ENCODE results near the gene ALG3.
A peak's percentile ranks its signal among the peaks of the same experiment; 100 is the strongest.
"Not testable (repeated sequence)": the region's sequence is repeated elsewhere in the genome, so short reads cannot be mapped to it uniquely, and the experiment has no call there.

Gene ALG3

DNA sequence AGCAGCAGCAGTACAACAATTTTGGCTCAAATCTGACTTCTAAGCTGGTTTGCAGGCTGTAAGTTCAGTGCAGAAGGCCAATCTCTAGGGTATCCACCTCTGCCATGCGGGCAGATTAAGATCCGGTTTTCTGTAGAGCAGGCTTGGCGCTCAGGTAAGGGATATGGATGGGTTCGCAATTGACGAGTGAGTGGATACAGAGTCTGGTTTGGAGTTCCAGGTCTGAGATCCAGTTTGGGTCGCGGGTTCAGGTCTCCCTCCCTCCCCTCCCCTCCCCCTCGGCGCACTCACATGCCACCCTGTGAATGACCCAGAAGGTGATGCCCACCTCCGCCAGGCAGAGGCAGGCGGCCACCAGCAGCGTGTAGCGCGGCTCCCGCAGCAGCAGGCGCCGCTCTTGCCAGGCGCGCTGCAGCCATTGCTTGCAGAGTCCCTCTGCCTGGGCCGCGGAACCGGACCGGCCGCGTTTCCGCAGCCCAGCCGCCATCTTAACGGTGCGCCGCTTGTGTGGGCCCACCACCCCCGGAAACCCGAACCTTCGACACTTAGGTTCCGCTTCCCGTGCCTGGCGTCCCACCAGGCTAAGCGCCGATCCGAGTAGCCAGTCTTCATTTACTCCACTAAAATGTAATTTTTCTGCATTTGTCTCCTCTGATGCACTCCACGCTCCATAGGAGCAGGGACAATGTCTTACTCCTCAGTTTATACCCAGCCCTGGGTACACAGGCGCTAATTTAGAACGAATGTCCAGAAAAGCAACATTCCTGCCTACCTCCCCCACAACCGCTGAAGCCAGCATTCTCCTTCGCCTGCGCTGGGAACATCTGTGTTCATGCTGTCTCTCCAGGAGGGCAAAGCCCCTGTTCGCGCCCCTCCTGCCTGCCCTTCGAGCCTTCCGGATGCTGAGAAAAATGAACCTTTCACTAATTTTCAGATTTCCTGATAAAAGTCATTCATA lies at the start of gene ALG3:
Gene ALG3 (minus strand): TSS at position 509 of the 958 bp plus-strand sequence. CDS start 22 bp downstream, at position 487.
- peak in 13 of 14 donors; percentile 10 to 85 (median 69) for DNase-seq

DNA sequence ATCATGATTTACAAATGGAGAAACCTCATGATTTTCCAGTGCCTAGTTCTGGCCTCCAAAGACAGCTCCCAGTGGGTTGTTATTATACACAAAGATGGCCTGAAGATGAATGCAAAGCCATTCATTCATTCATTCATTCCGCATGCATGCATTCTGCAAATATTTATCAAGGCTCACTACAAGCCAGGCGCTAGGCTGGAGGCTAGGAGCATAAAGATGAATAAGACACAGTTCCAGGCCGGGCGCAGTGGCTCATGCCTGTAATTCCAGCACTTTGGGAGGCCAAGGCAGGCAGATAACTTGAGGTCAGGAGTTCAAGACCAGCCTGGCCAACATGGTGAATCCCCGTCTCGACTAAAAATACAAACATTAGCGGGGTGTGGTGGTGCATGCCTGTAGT lies 47.9 kb upstream of the ALG3 start:
- no peak for DNase-seq

DNA sequence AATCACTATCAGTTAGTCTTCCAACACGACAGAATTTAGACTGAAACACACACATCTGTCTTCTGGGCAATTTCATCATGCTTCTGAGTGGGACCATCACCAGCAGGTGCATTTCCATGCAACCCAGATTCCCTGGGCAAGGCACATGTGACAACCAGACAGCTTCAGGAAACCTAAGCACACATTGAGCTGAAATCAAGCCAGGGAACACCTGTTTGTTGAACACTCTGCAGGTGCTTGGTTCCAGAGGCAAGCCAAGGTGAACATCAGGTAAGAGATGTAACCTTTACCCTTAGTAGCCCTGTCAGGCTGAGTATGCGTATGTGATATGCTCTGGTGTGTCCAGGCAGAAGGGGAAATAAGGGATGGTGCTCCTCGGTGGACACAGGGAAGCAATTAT lies 47.0 kb upstream of the ALG3 start:
- DNase-seq = no peak

DNA sequence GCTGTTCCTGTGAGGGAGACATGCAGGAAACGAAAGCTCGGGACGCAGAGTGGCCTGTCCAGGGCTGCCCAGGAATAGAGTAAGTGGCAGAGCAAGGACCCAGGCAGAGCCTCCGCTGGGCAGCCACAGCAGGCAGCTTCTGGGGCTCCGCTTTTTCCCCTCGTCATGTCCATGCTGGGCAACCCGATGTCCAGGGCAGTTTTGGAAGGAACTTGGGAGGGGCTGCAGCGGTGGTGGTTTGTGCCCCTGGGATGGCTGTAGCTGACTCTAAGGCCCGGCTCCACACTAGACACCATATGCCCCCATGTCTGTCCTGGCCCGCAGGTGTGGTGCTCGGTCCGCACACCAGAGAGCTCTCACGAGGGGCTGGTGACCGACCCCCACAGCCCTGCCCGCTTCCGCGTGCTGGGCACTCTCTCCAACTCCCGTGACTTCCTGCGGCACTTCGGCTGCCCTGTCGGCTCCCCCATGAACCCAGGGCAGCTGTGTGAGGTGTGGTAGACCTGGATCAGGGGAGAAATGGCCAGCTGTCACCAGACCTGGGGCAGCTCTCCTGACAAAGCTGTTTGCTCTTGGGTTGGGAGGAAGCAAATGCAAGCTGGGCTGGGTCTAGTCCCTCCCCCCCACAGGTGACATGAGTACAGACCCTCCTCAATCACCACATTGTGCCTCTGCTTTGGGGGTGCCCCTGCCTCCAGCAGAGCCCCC lies 43.1 kb upstream of the ALG3 start:
- no peak for DNase-seq

DNA sequence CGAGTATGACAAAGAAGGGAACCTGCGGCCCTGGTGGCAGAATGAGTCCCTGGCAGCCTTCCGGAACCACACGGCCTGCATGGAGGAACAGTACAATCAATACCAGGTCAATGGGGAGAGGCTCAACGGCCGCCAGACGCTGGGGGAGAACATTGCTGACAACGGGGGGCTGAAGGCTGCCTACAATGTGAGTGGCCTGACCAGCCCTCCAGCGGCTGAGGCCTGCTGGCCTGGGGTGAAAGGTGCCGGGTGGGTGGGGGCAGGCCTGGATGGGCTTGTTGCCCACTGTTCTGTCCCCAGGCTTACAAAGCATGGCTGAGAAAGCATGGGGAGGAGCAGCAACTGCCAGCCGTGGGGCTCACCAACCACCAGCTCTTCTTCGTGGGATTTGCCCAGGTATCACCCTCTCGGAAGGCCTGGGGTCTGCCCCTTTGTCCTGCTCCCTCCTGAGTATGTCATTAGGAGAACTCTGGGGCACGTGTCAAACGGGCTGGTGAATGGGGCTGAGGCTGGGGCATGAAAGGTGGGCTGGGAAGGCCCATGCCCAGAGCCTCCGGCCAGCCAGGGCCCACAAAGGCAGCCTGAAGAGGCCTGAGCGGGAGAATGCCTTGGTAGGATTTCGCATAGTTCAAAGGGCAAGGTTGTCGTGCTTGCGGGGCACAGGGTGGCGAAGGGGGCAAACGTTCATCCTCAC lies 42.4 kb upstream of the ALG3 start:
- no peak for DNase-seq

DNA sequence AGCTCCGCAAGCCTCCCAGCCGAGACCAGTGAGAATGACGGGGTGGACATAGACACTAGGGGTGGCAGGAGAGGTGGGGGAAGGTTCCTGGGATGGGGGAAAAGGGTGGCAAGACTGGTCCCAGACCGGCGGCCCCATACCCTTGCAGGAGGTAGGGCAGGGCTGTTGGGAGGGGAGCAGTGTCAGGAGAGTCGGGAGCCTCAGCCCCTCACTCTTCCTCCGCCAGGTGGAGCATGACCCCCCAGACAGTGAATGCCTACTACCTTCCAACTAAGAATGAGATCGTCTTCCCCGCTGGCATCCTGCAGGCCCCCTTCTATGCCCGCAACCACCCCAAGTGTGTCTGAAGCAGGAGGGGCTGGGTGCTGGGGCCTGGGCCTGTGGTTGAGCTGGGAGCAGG lies 41.6 kb upstream of the ALG3 start:
- DNase-seq = no peak

DNA sequence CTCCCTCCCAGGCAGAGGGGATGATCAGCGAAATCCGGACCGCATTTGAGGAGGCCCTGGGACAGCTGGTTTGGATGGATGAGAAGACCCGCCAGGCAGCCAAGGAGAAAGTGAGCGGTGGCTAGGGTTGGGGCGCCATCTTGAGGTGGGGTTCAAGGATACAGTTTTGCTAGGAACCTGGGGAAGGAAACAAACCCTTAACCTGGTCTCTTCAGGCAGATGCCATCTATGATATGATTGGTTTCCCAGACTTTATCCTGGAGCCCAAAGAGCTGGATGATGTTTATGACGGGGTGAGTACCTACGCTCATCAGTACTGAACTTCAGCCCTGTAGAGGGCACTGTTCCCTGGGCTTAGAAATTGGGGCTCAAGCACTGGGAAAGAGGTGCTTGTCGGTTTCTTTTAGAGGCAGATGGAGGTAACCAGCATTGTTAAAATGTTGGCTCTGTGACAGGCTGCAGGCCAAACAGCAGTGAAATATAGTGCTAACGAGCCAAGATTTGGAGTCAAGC lies 40.7 kb upstream of the ALG3 start:
- DNase-seq = peak in 8 of 14 donors; percentile 3 to 39 (median 20)

DNA sequence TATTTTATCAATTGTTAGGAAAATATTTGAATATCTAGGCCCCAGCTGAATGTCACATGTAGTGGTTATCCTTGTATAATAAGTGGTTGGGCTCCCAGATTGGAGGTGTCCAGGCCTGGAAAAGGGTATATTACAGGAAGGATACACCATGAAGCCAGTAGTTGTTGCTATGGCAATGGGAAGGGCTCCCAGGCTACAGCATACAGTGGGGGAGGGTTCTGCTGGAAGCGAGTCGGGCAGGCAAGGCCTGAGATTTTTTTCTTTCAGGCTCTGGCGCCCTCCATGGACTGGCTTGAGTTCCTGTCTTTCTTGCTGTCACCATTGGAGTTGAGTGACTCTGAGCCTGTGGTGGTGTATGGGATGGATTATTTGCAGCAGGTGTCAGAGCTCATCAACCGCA lies 35.9 kb upstream of the ALG3 start:
- peak in 10 of 14 donors; percentile 7 to 79 (median 32) for DNase-seq

DNA sequence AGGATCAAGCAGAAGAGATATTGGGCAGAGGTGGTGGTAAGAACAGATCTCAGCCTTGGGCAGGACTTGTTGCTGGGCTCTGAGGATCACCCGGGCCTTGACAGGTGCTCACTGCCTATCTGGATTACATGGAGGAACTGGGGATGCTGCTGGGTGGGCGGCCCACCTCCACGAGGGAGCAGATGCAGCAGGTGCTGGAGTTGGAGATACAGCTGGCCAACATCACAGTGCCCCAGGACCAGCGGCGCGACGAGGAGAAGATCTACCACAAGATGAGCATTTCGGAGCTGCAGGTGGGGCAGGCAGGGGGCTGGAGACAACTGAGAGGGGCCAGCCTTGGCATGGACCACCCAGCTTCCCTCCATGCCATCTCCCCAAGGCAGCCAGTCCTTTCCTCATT lies 34.9 kb upstream of the ALG3 start:
- DNase-seq = no peak

DNA sequence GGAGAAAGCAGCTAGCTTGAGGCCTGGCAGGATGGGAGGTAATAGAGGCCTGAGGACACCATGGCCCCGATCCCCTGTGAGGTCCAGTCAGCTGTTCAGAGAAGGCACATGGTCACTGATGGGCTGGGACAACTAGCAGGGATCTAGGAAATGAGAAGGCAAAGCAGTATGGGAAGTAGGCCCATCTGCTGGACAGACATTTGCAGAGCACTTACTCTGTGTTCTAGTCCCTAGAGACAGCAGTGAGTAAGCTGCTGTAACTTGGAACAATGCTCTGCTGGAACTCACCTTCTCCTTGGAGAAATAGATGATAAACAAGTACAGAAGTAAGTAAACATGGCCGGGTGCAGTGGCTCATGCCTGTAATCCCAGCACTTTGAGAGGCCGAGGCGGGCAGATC lies 34.2 kb upstream of the ALG3 start:
- no peak for DNase-seq

DNA sequence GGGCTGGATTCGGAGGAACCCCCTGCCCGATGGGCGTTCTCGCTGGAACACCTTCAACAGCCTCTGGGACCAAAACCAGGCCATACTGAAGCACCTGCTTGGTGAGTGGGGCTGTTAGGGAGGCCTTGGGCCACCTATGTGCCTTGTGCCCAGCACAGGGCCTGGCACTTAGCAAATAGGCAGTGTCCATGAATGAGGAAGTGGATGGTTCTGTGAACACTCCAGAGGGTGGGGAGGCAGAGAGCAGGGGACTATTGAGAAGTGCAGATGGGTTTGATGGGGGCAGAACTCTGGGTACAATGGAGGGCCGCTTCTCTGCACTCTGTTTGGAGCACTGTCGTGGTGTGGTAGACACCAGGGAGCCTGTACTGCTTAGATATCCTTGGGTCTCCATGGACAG lies 28.6 kb upstream of the ALG3 start:
- DNase-seq = no peak

DNA sequence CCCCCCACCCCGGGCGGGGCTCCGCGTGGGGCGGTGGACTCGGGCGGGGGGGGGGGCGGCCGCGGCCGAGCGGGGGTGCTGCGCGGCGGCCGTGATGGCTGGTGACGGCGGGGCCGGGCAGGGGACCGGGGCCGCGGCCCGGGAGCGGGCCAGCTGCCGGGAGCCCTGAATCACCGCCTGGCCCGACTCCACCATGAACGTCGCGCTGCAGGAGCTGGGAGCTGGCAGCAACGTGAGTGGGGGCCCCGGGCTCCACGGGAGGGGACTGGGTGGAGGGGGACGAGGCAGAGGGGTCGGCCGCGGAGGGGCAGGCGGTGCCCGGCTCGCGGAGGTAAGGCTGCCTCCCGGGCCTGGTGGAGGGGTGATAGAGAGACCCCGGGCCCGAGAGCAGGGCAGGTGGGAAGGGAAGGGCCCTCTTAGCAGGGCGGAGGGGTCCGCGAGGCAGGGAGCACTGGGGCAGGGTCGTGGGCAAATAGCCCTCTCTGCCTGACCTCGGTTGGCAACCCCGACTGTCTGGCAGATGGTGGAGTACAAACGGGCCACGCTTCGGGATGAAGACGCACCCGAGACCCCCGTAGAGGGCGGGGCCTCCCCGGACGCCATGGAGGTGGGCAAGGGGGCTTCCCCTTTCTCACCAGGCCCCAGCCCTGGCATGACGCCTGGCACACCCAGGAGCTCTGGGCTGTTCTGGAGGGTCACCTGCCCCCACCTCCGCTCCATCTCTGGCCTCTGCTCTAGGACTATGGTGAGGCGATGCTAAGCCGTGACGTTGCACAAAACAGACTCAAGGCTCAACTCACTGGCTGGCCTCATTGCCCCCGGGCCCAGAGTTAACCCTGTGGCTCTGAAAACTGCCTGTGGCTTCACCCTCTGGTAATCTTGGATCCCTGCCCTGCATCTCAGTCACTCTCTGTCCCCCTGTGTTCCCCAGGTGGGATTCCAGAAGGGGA lies 27.5 kb upstream of the ALG3 start, which contains the start of gene ECE2:
Gene ECE2 (plus strand): TSS at position 62 of the 950 bp plus-strand sequence. CDS start 132 bp downstream, at position 194.
- DNase-seq = peak in 2 of 14 donors; percentile 17 to 21

DNA sequence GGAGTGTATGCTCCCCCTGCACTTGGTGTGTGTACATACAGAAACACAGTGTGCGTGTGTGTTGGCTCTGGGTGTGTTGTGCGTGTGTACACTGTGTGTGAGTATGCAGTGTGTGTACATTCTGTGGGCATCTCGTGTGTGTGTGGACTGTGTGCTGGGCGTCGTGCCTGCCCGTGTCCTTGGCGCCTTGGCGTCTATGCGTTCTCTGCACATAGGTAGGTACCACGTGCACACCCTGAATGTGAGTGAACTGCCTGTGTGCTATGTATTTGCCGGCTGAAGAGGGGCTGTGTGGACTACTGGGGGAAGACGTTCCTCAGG lies 26.6 kb upstream of the ALG3 start:
- peak in 1 of 14 donors; percentile 25 for DNase-seq

DNA sequence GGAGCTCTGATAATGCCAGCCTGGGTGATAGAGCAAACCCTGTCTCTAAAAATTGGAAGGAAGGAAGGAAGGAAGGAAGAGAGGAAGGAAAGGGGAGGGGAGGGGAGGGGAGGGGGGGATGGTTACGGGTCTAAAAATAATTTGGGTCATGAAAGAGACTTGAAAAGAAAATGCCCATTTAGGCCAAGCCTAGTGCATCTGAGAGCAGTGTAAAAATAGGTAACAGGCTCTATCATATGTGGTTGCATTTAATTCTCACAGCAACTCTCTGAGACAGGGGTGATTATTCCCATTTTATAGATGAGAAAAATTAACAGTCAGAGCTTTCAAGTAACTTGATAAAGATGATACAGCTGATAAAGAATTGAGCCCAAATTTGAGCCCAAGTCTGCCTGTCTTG lies 23.5 kb upstream of the ALG3 start:
- no peak for DNase-seq

DNA sequence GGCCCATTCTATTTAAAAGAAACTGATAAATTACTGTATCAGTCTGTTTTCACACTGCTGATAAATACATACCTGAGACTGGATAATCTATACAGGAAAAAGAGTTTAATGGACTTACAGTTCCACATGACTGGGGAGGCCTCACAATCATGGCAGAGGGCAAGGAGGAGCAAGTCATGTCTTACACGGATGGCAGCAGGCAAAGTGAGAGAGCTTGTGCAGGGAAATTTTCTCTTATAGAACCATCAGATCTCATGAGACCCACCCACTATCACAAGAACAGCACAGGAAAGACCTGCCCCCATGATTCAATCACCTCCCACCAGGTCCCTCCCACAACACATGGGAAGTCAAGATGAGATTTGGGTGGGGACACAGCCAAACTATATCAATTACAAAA lies 18.5 kb upstream of the ALG3 start:
- DNase-seq = not testable (repeated sequence)

DNA sequence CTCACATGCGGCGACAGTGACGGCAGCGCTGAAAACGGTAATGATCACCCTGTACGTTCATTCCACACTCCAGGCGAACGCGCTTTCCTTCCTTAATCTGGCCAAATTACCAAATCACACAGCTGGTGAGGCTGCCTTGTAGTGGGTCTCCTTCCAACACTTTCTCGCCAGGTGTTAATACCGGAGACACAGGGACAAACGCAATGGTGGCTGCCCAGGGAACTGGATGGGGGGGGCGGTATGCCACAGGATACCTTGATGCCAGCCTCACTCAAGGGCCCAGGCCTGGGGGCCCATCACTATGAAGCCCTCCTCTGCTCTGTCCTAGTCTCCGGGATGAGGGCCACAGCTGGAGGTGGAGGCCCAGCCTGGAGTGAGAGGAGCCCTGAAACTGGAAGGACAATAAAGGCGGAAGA lies 14.0 kb upstream of the ALG3 start:
- DNase-seq = peak in 1 of 14 donors; percentile 19

DNA sequence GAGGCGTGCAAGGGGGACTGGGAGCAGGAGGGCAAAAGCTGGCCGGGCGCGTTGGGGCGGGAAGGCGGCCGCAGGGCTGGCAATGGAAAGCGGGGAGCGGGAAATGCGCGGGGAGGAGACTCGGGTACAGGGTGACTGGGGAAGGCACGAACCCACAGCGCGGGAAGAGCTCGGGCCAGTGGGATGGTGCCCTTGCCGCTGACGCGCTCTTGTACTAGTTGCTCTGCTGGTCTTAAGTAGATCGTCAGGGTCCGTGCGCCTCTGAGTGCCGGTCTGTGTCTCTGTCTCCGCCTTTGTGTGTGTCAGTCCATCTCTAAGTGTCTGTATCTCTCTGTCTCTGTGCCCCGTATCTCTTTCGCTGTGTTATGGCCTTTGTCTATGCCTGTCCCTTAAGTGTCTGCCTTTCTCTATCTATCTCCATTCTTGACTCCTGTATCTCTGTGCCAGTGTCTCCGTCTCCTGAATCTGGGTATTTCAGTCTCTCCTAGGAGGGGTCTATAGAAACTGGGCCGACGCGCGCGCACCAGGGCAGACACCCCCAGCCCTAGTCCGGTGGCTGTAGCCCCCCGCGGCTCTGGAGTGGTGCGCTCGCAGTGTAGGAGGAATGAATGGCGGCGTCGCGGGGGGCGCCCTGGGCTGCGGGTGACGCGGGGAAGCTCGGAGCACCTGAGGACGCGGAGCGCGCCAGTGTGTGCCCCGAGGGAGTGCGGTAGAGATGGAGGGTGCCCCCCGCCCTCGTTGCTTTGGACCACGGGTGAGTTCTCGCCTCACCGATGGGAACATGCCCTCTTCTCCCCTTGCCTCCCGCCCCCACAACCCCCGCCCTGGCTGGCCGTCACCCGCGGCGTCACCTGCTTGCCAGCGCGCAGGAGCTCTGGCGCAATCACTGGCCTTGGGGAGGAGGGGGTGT lies 13.3 kb upstream of the ALG3 start:
- DNase-seq = peak in 1 of 14 donors; percentile 43

DNA sequence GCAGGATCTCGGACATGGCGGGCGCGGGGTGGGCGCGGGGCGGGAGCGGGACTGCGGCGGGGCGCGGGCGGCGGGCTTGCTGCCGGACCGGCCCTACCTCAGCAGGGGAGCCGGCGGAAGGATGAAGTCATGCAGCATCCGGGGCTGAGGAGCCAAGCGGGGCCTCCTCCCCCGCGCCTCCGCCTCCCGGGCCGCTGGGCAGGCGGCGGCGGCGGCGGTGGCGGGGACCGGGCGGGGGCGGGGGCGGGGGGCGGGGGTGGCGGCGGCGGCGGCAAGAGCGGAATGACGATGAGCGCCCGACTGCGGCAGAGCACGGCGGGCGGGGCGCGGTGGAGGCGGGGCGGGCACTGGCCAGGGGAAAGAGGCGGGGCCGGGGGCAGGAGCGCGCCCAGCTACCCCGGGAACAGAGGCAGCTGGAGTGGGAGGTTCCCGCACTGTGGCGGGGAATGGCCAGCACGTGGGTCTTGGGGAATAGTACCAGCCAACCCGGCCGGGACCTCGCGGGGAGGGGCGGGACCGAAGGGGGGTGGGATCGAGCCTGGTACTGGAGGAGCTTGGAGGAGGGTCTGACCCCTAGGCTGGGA lies 12.6 kb upstream of the ALG3 start, which contains the start of gene CAMK2N2:
Gene CAMK2N2 (minus strand): TSS at position 284 of the 584 bp plus-strand sequence. CDS start 268 bp downstream, at position 16.
- DNase-seq = peak in 9 of 14 donors; percentile 12 to 73 (median 51)

DNA sequence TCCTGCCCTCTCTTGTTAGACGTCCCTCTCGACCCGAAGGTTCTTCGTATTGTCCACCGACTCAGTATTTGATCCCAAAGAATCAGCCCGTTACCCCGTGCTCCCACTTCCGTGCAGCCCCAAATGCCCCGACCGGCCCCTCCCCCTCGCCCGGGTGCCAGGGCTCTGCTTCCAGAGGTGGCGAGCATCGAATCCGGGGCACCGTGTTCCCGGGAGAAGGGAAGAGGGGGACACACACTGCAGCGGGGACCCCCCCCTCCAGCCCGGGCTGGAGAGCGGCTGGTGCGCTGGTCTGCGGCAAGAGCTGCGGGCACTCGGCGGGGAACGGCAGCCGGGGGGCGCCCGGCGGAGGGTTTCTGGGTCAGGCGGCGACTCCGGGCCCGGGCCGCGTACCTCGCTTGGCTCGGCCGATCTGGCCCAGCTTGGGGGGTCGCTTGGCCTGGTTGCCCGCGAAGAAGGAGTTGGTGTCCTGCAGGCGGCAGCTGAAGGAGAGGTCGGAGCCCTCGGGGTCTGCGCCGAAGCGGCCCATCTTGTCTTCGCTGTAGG lies 12.0 kb upstream of the ALG3 start:
- peak in 1 of 14 donors; percentile 38 for DNase-seq

Data from C1 segment of cervical spinal cord (tissue), 14 donors.